B cell (primary cell): ENCODE measurements around the gene ARHGEF4. TPM values are rescaled to one million over a fixed set of nuclear protein-coding genes. Genes with fewer than 3 reads are reported as not detected.

Experiments
- ATAC-seq: fragments of 200-7000 bp; cut with Tn5 transposase; one replicate; pipeline ENCODE4 v1.10.0; 2021; ENCODE audit warnings: low read depth, mild to moderate bottlenecking, moderate number of reproducible peaks, moderate library complexity
- CTCF ChIA-PET: fragments of 350-600 bp; sonication (Branson Sonifier 250); formaldehyde crosslinking; loops from one replicate; lab custom pipeline; 2021; ENCODE audit warnings: antibody characterized with exemption, inconsistent platforms; lab: Charles Lee
- POLR2A ChIA-PET: fragments of 350-600 bp; sonication (Branson Sonifier 250); formaldehyde crosslinking; loops from one replicate; lab custom pipeline; 2021; ENCODE audit warnings: antibody characterized with exemption; lab: Charles Lee
- DNase-seq: peaks from one replicate; pipeline ENCODE4 v3.0.0; 2013
- H2AFZ ChIP-seq: 2 replicates; pipeline ENCODE4 v1.6.1; 2012; ENCODE audit warnings: mild to moderate bottlenecking, low read depth, low read length; ENCODE audit not compliant: insufficient read depth, poor library complexity, severe bottlenecking
- H3K27ac ChIP-seq, 2 donors: 1 replicate in 1 of 2; 2 replicates in 1 of 2; pipeline ENCODE4 v1.5.1; 2012 to 2013; ENCODE audit warnings: low read length in 2 of 2, mild to moderate bottlenecking in 2 of 2, moderate library complexity in 1 of 2
- H3K27me3 ChIP-seq, 4 experiments: fragments of 200-600 bp in 1 of 4; sonication (generic) in 1 of 4; replicated peaks in 1 of 4; 1 replicate in 2 of 4; 2 replicates in 2 of 4; pipeline versions ENCODE4 v1.6.1 to v1.7.0; 2013 to 2016; ENCODE audit warnings: low read length in 3 of 4, mild to moderate bottlenecking in 2 of 4, mixed read lengths in 1 of 4, moderate library complexity in 1 of 4; ENCODE audit not compliant: insufficient read depth in 4 of 4, control insufficient read depth in 3 of 4; ENCODE audit errors: control extremely low read depth in 1 of 4
- H3K36me3 ChIP-seq, 2 experiments: replicated peaks in 1 of 2; 1 replicate in 1 of 2; 2 replicates in 1 of 2; pipeline versions ENCODE4 v1.6.1 to v1.7.1; 2013; ENCODE audit warnings: low read length in 1 of 2; ENCODE audit not compliant: insufficient read depth in 2 of 2, control insufficient read depth in 1 of 2; ENCODE audit errors: control extremely low read depth in 1 of 2, extremely low read depth in 1 of 2
- H3K4me1 ChIP-seq, 2 donors: fragments of 200-600 bp in 1 of 2; sonication (generic) in 1 of 2; 1 replicate in 1 of 2; 2 replicates in 1 of 2; pipeline versions ENCODE4 v1.5.1 to v1.6.1; 2013 to 2017; ENCODE audit warnings: low read length in 2 of 2; ENCODE audit not compliant: control insufficient read depth in 2 of 2, insufficient read depth in 2 of 2
- H3K4me2 ChIP-seq: replicated peaks from 2 replicates; pipeline ENCODE3; 2012; ENCODE audit warnings: mild to moderate bottlenecking, low read depth, low read length; ENCODE audit not compliant: poor library complexity, severe bottlenecking
- H3K4me3 ChIP-seq, 5 experiments: fragments of 200-600 bp in 1 of 5; sonication (generic) in 1 of 5; 1 replicate in 3 of 5; 2 replicates in 2 of 5; pipeline versions ENCODE4 v1.5.1 to v1.7.0; 2011 to 2016; ENCODE audit warnings: low read length in 4 of 5, mild to moderate bottlenecking in 4 of 5, low read depth in 2 of 5, control low read depth in 1 of 5, moderate library complexity in 1 of 5; ENCODE audit not compliant: insufficient read depth in 1 of 5; ENCODE audit errors: control extremely low read depth in 1 of 5, extremely low read depth in 1 of 5
- H3K79me2 ChIP-seq: fragments of 200-600 bp; sonication (generic); one replicate; pipeline ENCODE4 v1.6.0; 2016; ENCODE audit warnings: low read length; ENCODE audit not compliant: control insufficient read depth, insufficient read depth
- H3K9ac ChIP-seq: fragments of 200-600 bp; sonication (generic); 2 replicates; pipeline ENCODE4 v1.6.1; 2017; ENCODE audit warnings: mild to moderate bottlenecking, low read length, moderate library complexity
- H3K9me3 ChIP-seq, 3 donors: one replicate each; pipeline versions ENCODE4 v1.6.1 to v1.7.1; 2013; ENCODE audit warnings: low read length in 2 of 3; ENCODE audit not compliant: control insufficient read depth in 2 of 3, insufficient read depth in 1 of 3; ENCODE audit errors: control extremely low read depth in 1 of 3
- H4K20me1 ChIP-seq: 2 replicates; pipeline ENCODE4 v1.6.0; 2012; ENCODE audit warnings: mild to moderate bottlenecking, low read length; ENCODE audit not compliant: insufficient read depth, control insufficient read depth, poor library complexity, severe bottlenecking
- H3K27ac Mint-ChIP-seq: one replicate; pipeline ENCODE4 v1.8.0; 2021; ENCODE audit warnings: mixed read lengths
- H3K27me3 Mint-ChIP-seq: one replicate; pipeline ENCODE4 v1.8.0; 2021; ENCODE audit warnings: mixed read lengths
- H3K4me1 Mint-ChIP-seq: one replicate; pipeline ENCODE4 v1.8.0; 2021; ENCODE audit warnings: mixed read lengths
- H3K4me3 Mint-ChIP-seq: one replicate; pipeline ENCODE4 v1.8.0; 2021; ENCODE audit warnings: mixed read lengths
- H3K9me3 Mint-ChIP-seq: one replicate; pipeline ENCODE4 v1.8.0; 2022; ENCODE audit warnings: mixed read lengths; ENCODE audit not compliant: insufficient read depth
- EZH2 ChIP-seq: IDR thresholded peaks from 2 replicates; pipeline ENCODE4 v1.6.1; 2012; ENCODE audit warnings: borderline replicate concordance, low read depth, mild to moderate bottlenecking, moderate library complexity, low read length; ENCODE audit not compliant: insufficient read depth, poor library complexity, severe bottlenecking
- WGBS: methylation state at CpG from one replicate; pipeline ENCODE4 v1.1.5; 2013; ENCODE audit warnings: missing lambda C conversion rate; ENCODE audit not compliant: insufficient coverage; 5-methylcytosine and 5-hydroxymethylcytosine counted together
- intact Hi-C: fragments of 100-400 bp; cut with micrococcal nuclease; formaldehyde crosslinking; loops from one replicate; pipeline ENCODE4 v1.10.0; 2022
- polyA plus RNA-seq: library from polyadenylated mRNA; depleted of rRNA; stranded (reverse); fragments of >200 nt; gene quantifications from 2 replicates; pipeline ENCODE4 v1.2.3, GENCODE V29; 2012
- total RNA-seq, 2 donors: library from RNA; stranded (reverse); fragments of 120-200 nt in 1 of 2; gene quantifications; 1 replicate in 1 of 2; 2 replicates in 1 of 2; pipeline versions ENCODE4 v1.2.3 to v1.2.4, GENCODE V29; 2013 to 2022
- TF ChIP-seq, protein P1 (sequence below): fragments of 200-600 bp; IDR thresholded peaks from one replicate; pipeline ENCODE4 v1.8.0; 2022; ENCODE audit warnings: antibody characterized with exemption, mild to moderate bottlenecking

ARHGEF4 gene
- total and polyA plus RNA-seq, 2 donors (not counting 1 experiment from before 2014, with no cell fraction given) = 2.1 TPM; not detected in 1

GRCh38 chr2:130884013-130884412 lies 47.3 kb downstream of the ARHGEF4 start:
- Histone ChIP-seq H2AFZ (no peak overlapping the region), H3K27me3 (no peaks in the 10 kb centered on the region), H3K36me3 (no peaks in the 10 kb centered on the region), H3K4me1 (no peaks in the 10 kb centered on the region), H3K9me3 (no peaks in the 10 kb centered on the region), H3K4me2 (no peak overlapping the region), H4K20me1 (no peaks in the 10 kb centered on the region), H3K79me2 (no peaks in the 10 kb centered on the region), H3K4me3 (no peak overlapping the region), H3K27ac (no peak overlapping the region), H3K9ac (no peak overlapping the region)
- ATAC-seq = no peak
- Mint-ChIP-seq H3K9me3 (no peaks in the 10 kb centered on the region), H3K27ac (no peak overlapping the region), H3K27me3 (peaks cover 18% of the 10 kb centered on the region), H3K4me3 (no peak overlapping the region), H3K4me1 (no peaks in the 10 kb centered on the region)
- DNase-seq = no peak
- TF ChIP-seq EZH2 = no peak
- TF ChIP-seq, protein P1, sequence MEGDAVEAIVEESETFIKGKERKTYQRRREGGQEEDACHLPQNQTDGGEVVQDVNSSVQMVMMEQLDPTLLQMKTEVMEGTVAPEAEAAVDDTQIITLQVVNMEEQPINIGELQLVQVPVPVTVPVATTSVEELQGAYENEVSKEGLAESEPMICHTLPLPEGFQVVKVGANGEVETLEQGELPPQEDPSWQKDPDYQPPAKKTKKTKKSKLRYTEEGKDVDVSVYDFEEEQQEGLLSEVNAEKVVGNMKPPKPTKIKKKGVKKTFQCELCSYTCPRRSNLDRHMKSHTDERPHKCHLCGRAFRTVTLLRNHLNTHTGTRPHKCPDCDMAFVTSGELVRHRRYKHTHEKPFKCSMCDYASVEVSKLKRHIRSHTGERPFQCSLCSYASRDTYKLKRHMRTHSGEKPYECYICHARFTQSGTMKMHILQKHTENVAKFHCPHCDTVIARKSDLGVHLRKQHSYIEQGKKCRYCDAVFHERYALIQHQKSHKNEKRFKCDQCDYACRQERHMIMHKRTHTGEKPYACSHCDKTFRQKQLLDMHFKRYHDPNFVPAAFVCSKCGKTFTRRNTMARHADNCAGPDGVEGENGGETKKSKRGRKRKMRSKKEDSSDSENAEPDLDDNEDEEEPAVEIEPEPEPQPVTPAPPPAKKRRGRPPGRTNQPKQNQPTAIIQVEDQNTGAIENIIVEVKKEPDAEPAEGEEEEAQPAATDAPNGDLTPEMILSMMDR = no peak
- no CpG with 5 or more reads among the region's 4 CpGs for WGBS
- POLR2A ChIA-PET = no interaction called here
- CTCF ChIA-PET = interaction anchor here (0.7 to 1.3 kb wide), 2 partner anchors 10 to 12 kb away, joined by 3 read pairs; no protein-coding TSS in a partner anchor
- intact Hi-C loops = no loop called here

DNA sequence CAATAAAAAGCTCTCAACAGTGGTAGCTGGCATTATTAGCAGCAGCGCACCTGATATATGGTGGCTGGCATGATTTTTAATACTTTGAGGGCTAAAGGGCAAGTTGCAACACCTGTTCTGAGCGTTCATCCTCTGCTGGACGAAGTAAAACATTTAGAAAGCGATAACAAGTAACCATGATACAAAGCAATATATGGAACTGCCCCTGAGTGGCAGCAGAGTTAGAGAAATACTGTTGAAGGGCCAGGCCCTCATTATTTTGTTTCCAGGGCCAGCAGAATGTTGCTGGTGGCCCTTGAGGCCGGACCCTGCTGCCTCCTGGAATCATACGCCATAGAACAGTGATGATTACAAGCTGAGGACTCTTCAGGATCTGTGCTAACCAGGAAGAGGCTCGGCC lies 47.8 kb downstream of the ARHGEF4 start:
- Mint-ChIP-seq H3K4me1 (no peaks in the 10 kb centered on the region), H3K27ac (no peak overlapping the region), H3K9me3 (no peaks in the 10 kb centered on the region), H3K27me3 (peaks cover 21% of the 10 kb centered on the region), H3K4me3 (no peak overlapping the region)
- intact Hi-C loops = no loop called here
- no peaks in the 10 kb centered on the region for H3K9me3 ChIP-seq
- ATAC-seq (no peak), DNase-seq (no peak)
- 85% methylated on average over 2 of the region's 7 CpGs for WGBS
- H3K79me2 ChIP-seq = no peaks in the 10 kb centered on the region
- H3K4me2 ChIP-seq = no peak overlapping the region
- no peaks in the 10 kb centered on the region for H3K4me1 ChIP-seq
- no peak for TF ChIP-seq EZH2
- TF ChIP-seq, protein P1 = no peak
- H3K9ac ChIP-seq = no peak overlapping the region
- ChIA-PET CTCF (interaction anchor here (0.6 kb wide), 1 partner anchor 520 kb away, joined by 3 read pairs; no protein-coding TSS in a partner anchor), POLR2A (no interaction called here)
- H3K4me3 ChIP-seq = no peak overlapping the region
- no peaks in the 10 kb centered on the region for H4K20me1 ChIP-seq
- H2AFZ ChIP-seq = no peak overlapping the region
- no peak overlapping the region for H3K27ac ChIP-seq
- H3K36me3 ChIP-seq = no peaks in the 10 kb centered on the region
- no peaks in the 10 kb centered on the region for H3K27me3 ChIP-seq
